Activated T-helper 1 cell treated with anti-CD3 and anti-CD28 coated beads, Interleukin-2, amount 50 U/mL, for 16 hours (primary cell): ENCODE results near the gene SLC10A4.

Experiments used
- DNase-seq, 2 donors: peaks; one replicate each; pipeline ENCODE4 v3.0.0-alpha.2; 2020; ENCODE audit warnings: low read depth in 1 of 2, low spot score in 1 of 2

The SLC10A4 gene

GRCh38 chr4:48489683-48490011 is 6.5 kb downstream of the SLC10A4 start:
- DNase-seq = no peak

DNA sequence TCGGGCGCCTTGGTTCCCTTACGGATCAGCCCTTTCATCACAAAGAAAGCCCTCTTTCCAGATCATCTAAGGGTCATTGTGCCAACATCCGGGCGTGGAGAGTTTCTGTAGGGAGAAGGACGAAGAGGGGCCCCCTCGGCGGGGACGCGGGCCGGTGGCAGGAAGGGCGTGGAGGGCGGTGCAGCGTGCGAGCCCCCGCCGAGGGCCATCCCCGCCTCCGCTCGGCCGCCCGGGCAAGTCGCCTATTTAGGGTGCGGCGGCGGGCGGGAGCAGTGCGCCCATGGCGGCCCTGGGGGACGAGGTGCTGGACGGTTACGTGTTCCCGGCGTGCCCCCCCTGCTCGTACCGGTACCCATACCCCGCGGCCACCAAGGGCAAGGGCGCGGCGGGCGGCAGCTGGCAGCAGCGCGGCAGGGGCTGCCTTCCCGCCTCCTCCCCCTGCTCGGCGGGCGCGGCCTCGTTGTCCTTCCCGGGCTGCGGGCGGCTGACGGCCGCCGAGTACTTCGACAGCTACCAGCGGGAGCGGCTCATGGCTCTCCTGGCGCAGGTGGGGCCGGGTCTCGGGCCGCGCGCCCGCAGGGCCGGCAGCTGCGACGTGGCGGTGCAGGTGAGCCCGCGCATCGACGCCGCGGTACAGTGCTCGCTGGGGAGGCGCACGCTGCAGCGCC is 7.0 kb downstream of the SLC10A4 start, which contains the start of gene ZAR1:
ZAR1 (plus strand) TSS at position 241 of the 668 bp plus-strand sequence; CDS start at position 281, 40 bp downstream.
- no peak for DNase-seq

DNA sequence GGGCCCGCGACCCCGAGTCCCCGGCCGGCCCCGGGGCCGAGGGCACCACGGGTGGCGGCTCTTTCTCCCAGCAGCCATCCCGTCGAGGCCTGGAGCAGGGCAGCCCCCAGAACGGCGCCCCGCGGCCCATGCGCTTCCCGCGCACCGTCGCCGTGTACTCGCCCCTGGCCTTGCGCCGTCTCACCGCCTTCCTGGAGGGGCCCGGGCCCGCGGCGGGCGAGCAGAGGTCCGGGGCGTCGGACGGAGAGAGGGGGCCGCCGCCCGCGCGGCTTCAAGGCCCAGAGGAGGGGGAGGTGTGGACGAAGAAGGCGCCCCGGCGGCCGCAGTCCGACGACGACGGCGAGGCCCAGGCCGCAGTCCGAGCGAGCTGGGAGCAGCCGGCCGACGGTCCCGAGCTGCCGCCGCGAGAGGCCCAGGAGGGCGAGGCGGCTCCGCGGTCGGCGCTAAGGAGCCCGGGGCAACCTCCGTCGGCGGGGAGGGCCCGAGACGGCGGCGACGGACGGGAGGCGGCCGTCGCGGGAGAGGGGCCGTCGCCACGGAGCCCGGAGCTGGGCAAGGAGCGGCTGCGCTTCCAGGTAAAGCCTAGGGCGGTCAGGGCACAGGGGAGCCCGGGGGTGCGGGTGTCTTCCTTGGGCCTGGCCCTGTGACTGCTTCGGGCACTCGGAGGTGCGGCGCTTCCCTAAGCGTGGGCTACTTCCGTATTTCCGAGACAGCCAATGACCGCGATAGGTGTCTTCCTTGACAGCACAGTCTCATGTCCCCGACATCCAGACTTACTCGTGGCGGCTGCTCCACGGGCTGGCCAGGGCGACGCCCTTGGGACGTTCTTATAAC is 7.8 kb downstream of the SLC10A4 start:
- DNase-seq = no peak

- no peak for DNase-seq
Observed at GRCh38 chr4:48491514-48492176, 8.5 kb downstream of the SLC10A4 start.

DNA sequence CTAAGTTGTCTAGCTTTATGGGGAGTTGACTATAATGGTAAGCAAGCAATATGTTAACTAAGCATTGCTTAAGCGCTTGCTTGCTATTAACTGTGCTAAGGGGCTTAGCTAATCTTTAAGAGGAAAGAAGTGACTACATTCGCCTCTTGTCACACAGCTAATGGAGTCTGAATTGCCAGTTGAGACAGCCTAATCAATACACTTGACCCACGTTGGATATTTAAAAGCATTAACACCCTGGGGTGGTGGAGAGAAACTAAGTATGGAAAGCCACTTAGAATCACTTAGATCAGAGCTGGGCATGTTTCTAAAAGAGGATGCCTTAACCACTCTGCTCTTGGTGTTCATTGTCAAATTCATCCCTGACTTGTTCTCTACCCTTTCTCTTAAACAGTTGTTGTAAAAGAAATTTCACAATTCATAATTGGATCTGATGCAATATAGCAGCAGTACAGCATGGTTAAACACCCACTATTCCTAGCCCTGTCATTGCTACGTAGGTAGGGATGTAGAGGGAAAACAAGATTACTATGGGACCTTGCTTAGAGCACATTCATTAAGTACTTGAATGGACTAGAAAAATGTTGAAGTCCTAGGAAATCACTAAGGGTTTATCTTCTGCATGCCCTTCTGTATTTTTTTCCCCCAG is 10.4 kb downstream of the SLC10A4 start:
- DNase-seq = no peak

DNA sequence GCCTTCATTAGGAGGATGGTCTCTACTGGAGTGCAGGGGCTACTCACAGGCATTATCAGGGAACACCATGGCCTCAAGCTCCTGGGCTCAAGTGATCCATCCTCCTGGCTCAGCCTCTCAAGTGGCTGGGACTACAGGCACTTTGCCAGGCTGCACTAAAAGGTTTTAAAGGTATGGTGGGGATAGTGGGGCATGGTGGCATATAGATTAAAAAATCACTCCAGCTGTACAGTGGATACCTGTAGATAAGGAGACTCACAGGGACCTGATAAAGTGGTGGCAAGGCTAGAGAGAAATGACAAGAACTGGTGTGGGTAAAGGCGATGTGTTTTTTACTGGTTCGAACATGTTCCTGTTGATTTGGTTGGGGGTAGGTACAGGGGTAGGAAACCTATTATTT is 12.8 kb downstream of the SLC10A4 start:
- no peak for DNase-seq

DNA sequence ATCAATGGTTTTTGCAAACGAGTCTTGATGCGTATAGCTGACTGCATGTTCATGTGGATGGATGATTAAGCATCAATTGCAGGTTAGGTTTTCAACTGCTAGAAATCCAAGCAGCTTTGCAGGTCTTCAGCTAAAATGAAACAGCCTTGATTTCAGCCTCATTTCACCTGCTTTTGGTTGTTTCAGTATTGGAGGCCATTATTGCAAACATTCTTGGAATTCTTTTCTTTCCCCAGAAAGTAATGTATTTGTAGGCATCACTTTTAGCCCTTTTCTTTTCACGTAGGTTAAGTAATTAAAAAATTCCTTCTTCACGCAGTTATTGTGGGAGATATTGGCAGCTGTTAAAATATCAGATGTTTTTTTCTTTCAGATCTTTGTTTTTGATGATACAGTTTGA is 15.8 kb downstream of the SLC10A4 start:
- DNase-seq = no peak

DNA sequence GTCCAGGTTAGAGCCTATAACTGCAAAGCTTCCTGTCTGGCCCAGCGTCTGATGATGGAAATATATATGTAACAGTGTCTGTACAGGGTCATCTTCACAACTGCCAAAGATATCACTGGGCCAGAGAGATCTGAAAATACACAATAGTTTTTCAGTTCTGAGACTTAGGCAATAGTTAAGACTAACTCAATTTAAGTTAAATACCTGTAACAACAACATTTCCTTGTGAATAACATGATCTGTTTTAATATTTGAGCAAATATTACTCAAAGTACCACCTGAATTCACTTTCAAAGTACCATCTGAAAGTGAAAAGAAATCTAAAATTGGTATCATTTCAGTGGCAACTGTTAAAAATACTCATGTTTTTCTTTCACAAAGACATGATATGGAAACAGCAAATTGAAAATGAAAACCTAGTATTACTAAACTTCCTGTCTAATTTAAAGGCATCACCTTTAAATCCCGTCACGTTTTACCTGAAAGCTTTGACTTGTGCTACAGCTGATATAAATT is 16.5 kb downstream of the SLC10A4 start:
- no peak for DNase-seq

GRCh38 chr4:48503233-48504025 is 20.3 kb downstream of the SLC10A4 start:
- no peak for DNase-seq

DNA sequence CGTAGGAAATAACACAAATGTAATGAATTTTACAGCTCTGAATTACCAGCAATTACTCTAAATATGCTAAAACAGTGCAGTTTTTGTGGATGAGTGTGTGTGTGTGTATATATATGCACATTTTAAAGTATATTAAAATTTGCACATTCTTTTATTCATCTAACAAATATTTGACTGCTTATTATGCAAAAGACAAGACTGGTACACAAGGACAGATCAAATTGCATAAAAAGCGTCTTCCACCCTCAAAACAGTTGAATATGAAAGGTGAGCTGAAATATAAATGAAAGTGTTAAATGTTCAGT is 20.8 kb downstream of the SLC10A4 start:
- no peak for DNase-seq

DNA sequence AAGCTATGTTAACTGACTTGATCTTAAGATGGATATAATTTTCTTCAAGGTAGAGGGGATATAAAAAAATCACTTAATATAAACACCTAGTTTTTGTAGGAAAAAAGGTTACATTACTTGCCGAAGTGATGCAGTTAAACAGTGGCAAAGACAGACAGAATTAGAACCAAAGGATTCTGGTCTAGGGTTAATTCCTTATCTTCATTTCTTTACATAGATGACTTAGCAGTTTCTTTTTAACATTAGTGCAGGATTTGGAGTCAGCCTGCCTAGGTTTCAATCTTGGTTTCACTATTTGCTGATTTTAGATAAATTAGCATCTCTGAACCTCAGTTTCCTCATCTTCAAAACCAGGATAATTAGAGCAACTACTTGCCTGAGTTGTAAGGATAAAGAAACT is 21.2 kb downstream of the SLC10A4 start:
- no peak for DNase-seq

- no peak for DNase-seq
Observed at GRCh38 chr4:48506716-48507115, 23.6 kb downstream of the SLC10A4 start.

GRCh38 chr4:48509543-48509942 is 26.4 kb downstream of the SLC10A4 start:
- no peak for DNase-seq

DNA sequence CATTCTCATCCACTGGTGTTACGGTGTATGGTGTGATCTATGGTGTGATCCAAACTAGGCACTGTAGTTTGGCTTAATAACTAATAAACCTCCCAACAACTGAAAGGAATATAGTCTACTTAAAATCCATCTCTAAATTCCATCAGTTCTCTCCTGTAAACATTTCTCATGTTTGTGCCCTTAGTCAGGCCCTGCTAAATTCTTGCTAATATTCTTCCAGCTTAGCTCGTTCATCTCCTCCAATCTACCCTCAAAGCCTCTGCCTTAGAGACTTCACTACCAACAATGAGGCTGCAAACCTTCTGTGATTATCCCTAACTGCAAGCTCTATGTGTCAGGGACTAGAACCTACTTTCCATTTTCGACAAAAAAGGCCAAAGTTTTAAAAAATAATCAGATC is 35.0 kb downstream of the SLC10A4 start:
- no peak for DNase-seq

GRCh38 chr4:48526406-48526805 is 43.3 kb downstream of the SLC10A4 start:
- no peak for DNase-seq

- DNase-seq = no peak
Observed at GRCh38 chr4:48538358-48538757, 55.2 kb downstream of the SLC10A4 start.
